SU-DHL-6 (cell line): ENCODE data around the gene NHS.

ENCODE experiments used
- CTCF ChIP-seq: fragments of 200-600 bp; sonication (generic); IDR thresholded peaks from one replicate; pipeline ENCODE4 v1.5.1; 2017; ENCODE audit warnings: antibody characterized with exemption, mild to moderate bottlenecking, low read length, moderate library complexity; ENCODE audit not compliant: insufficient read depth, poor library complexity, severe bottlenecking
- EZH2phosphoT487 ChIP-seq: fragments of 200-600 bp; sonication (generic), shearing (Covaris generic); conservative IDR thresholded peaks from 2 replicates; pipeline ENCODE4 v1.6.1; 2018; ENCODE audit warnings: mild to moderate bottlenecking, antibody characterized with exemption, low read length, moderate library complexity, mixed read lengths

GRCh38 chrX:17488036-17488435 is 113.0 kb downstream of the NHS start:
- TF ChIP-seq CTCF (no peak), EZH2phosphoT487 (no peak)
